ENCODE data around the gene SAE1.
"Not testable (repeated sequence)": the region's sequence is repeated elsewhere in the genome, so short reads cannot be mapped to it uniquely, and the experiment has no call there.

SAE1 gene

GRCh38 chr19:47132194-47132852 is 1.7 kb downstream of the SAE1 start:
- DNase-seq, result no peak

- DNase-seq, result no peak
Measured at GRCh38 chr19:47133021-47133471, 2.4 kb downstream of the SAE1 start.

- no peak for DNase-seq
Measured at GRCh38 chr19:47134545-47134944, 3.9 kb downstream of the SAE1 start.

GRCh38 chr19:47135156-47135555 is 4.5 kb downstream of the SAE1 start:
- DNase-seq, result no peak

GRCh38 chr19:47141252-47141651 is 10.6 kb downstream of the SAE1 start:
- DNase-seq, result not testable (repeated sequence)

- no peak for DNase-seq
Measured at GRCh38 chr19:47141695-47142094, 11.1 kb downstream of the SAE1 start.

- DNase-seq, result no peak
Measured at GRCh38 chr19:47142779-47143178, 12.1 kb downstream of the SAE1 start.

GRCh38 chr19:47143322-47144073 is 12.9 kb downstream of the SAE1 start:
- DNase-seq, result no peak

GRCh38 chr19:47144630-47145029 is 14.0 kb downstream of the SAE1 start:
- no peak for DNase-seq

GRCh38 chr19:47145639-47146486 is 15.2 kb downstream of the SAE1 start:
- no peak for DNase-seq

- DNase-seq, result no peak
Measured at GRCh38 chr19:47146920-47147319, 16.3 kb downstream of the SAE1 start.

GRCh38 chr19:47151627-47152026 is 21.0 kb downstream of the SAE1 start:
- DNase-seq, result no peak

- DNase-seq, result no peak
Measured at GRCh38 chr19:47152205-47152604, 21.6 kb downstream of the SAE1 start.

- DNase-seq, result no peak
Measured at GRCh38 chr19:47152632-47153031, 22.0 kb downstream of the SAE1 start.

GRCh38 chr19:47153266-47153665 is 22.6 kb downstream of the SAE1 start:
- no peak for DNase-seq

- no peak for DNase-seq
Measured at GRCh38 chr19:47155148-47155547, 24.5 kb downstream of the SAE1 start.

GRCh38 chr19:47156861-47157430 is 26.3 kb downstream of the SAE1 start:
- no peak for DNase-seq

GRCh38 chr19:47157431-47158321 is 27.0 kb downstream of the SAE1 start:
- peak in 2 of 4 experiments; percentile 41 to 53 for DNase-seq

- DNase-seq, result no peak
Measured at GRCh38 chr19:47158367-47158791, 27.7 kb downstream of the SAE1 start.

GRCh38 chr19:47158879-47159503 is 28.4 kb downstream of the SAE1 start:
- peak in 1 of 4 experiments; percentile 9 for DNase-seq

- DNase-seq, result no peak
Measured at GRCh38 chr19:47161876-47162489, 31.3 kb downstream of the SAE1 start.
